Stimulated activated naive CD8-positive, alpha-beta T cell treated with anti-CD3 and anti-CD28 coated beads, Interleukin-15, Interleukin-2, amounts not matched to agents 100 ng/mL and 50 ng/mL, for 24 hours (primary cell): ENCODE data around the gene TRANK1.

Experiments used
- H3K27ac Mint-ChIP-seq: one replicate; pipeline ENCODE4 v1.8.0; 2021; ENCODE audit warnings: mild to moderate bottlenecking, mixed read lengths
- H3K27me3 Mint-ChIP-seq: one replicate; pipeline ENCODE4 v1.8.0; 2021; ENCODE audit warnings: mixed read lengths
- H3K36me3 Mint-ChIP-seq: one replicate; pipeline ENCODE4 v1.8.0; 2021; ENCODE audit warnings: low read depth, mixed read lengths
- H3K4me1 Mint-ChIP-seq: one replicate; pipeline ENCODE4 v1.8.0; 2021; ENCODE audit warnings: low read depth, mixed read lengths
- H3K4me3 Mint-ChIP-seq: one replicate; pipeline ENCODE4 v1.8.0; 2021; ENCODE audit warnings: mild to moderate bottlenecking, mixed read lengths
- H3K9me3 Mint-ChIP-seq: one replicate; pipeline ENCODE4 v1.8.0; 2021; ENCODE audit warnings: mixed read lengths

The TRANK1 gene

DNA sequence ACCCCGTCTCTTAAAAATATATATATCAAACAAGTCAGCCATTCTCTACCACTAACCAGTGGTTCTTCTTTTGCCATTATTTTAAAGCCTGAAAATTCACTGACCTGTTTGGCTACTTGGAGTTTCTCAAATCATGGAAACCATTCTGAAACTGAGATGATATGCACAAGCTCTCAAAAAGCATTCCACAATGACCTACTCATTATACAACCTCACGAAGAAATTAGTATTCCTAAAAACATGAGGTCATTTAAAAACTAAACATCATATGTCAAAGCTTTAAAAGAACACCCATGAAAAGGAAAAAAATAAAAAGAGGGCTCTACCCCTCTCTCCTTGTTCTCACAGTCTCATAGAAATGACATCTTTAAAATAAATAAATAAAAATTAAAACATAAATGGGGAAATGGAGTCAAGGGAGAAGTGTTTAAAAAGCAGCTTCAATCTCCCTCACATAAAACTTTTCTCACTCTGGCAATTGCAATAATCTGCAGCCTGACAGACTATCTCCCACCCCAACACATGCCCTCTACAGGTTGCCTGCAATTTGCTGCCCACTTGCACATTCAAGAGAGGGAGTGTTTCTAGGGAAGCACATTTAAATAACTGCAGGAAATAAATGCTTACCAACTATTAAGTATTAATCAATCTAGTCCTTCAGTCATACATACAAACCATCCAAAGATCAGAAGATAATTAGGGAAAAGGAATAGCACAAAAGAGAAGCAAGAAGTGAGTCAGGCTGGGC lies 73.3 kb downstream of the TRANK1 start:
- peaks cover 10% of the 10 kb centered on the region for H3K36me3 Mint-ChIP-seq
- no peak overlapping the region for H3K27ac Mint-ChIP-seq
- no peaks in the 10 kb centered on the region for H3K9me3 Mint-ChIP-seq
- H3K27me3 Mint-ChIP-seq, result no peaks in the 10 kb centered on the region
- no peak overlapping the region for H3K4me3 Mint-ChIP-seq
- H3K4me1 Mint-ChIP-seq, result peaks cover 25% of the 10 kb centered on the region

DNA sequence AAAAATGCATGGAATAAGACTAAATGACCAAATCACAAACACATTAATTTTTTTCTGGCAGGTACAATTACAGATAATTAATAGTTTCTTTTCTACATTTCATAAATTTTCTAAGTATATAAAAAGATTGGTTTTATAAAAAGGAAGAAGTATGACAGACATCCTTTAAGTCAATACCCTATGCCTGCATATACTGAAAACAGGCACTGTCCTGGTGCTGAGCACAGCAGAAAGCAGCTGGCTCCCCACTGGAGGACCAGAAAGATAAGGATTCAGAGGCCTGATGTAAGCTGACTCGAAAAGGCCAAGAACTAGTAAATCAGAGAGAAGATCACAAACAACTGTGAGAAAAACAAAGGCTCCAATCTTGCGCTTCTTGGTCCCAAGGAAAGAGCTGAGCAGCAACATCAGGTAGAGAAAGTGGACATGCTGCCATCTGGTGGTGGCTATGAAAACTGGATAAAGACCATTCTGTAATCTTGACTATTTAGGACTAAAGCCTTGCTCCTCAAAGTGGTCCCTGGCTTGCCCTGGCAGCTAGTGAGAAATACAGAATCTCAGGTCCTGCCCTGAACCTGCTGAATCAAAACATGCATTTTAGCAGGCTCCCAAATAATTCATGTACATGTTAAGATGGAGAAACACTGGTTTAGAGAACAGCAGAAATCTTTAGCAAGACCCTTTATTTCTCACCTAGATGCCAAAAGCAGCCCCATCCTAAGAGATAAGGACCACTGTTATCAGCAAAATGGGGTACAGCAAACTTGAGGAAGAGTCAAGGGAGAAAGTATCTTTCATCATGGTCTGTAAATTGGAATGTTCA lies 76.0 kb downstream of the TRANK1 start:
- peaks cover 14% of the 10 kb centered on the region for H3K36me3 Mint-ChIP-seq
- H3K9me3 Mint-ChIP-seq, result no peaks in the 10 kb centered on the region
- H3K27me3 Mint-ChIP-seq, result no peaks in the 10 kb centered on the region
- H3K4me1 Mint-ChIP-seq, result peaks cover 21% of the 10 kb centered on the region
- H3K27ac Mint-ChIP-seq, result no peak overlapping the region
- no peak overlapping the region for H3K4me3 Mint-ChIP-seq

- Mint-ChIP-seq H3K4me1 (peaks cover 21% of the 10 kb centered on the region), H3K27me3 (no peaks in the 10 kb centered on the region), H3K9me3 (no peaks in the 10 kb centered on the region), H3K27ac (no peak overlapping the region), H3K4me3 (no peak overlapping the region), H3K36me3 (peaks cover 20% of the 10 kb centered on the region)
Measured at GRCh38 chr3:36867810-36868209, 77.0 kb downstream of the TRANK1 start.

DNA sequence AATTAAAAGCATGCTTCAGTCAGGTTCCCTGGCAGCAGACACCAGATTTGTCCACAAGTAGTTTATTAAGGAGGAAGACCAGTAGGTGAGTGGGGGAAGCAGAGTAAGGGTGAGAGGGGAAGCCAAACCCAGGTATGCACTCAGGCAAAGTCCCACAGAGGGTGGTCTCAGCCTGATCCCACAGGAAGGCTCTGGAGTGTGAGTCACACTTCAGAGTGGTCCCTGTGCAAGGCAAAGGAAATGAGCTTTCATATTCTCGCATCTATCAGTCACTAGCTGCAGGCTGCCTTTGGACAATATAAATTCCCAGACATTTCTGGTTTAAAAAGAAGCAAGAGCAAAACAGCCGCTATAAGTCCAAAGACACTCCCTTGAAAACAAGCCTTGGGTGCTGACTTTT lies 78.5 kb downstream of the TRANK1 start:
- no peak overlapping the region for H3K27ac Mint-ChIP-seq
- H3K36me3 Mint-ChIP-seq, result peaks cover 18% of the 10 kb centered on the region
- peaks cover 21% of the 10 kb centered on the region for H3K4me1 Mint-ChIP-seq
- H3K9me3 Mint-ChIP-seq, result no peaks in the 10 kb centered on the region
- H3K4me3 Mint-ChIP-seq, result no peak overlapping the region
- no peaks in the 10 kb centered on the region for H3K27me3 Mint-ChIP-seq

GRCh38 chr3:36864180-36865053 lies 80.4 kb downstream of the TRANK1 start:
- Mint-ChIP-seq H3K36me3 (peaks cover 32% of the 10 kb centered on the region), H3K9me3 (no peaks in the 10 kb centered on the region), H3K4me3 (no peak overlapping the region)

GRCh38 chr3:36862076-36862755 lies 82.6 kb downstream of the TRANK1 start:
- Mint-ChIP-seq H3K9me3 (no peaks in the 10 kb centered on the region), H3K27me3 (no peaks in the 10 kb centered on the region), H3K4me3 (no peak overlapping the region), H3K27ac (no peak overlapping the region), H3K4me1 (peaks cover 20% of the 10 kb centered on the region), H3K36me3 (peaks cover 34% of the 10 kb centered on the region)

More at GRCh38 chr3:36864180-36865053, 80.4 kb downstream of the TRANK1 start:
- no peaks in the 10 kb centered on the region for H3K27me3 Mint-ChIP-seq
- H3K27ac Mint-ChIP-seq, result peak overlapping the region; percentile 9
- H3K4me1 Mint-ChIP-seq, result peaks cover 21% of the 10 kb centered on the region

DNA sequence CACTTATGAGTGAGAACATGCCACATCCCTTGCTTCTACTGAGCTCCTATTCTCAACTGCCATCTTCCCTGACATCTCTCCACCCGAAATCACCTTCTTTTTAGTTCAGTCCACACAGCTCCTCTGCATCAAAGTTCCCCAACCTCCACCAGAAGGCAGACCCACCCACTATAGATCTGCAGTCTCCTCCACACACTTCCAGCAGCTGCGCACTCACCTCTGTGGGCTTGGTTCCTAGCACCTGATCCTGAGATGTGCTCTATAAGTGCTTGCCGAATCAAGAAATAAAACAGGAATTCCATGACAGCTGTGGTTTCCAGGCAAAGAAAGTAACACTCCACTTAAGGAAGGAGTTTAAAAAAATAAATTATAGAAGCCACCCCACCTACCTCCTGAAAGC lies 85.4 kb downstream of the TRANK1 start:
- no peak overlapping the region for H3K4me3 Mint-ChIP-seq
- H3K9me3 Mint-ChIP-seq, result no peaks in the 10 kb centered on the region
- peaks cover 38% of the 10 kb centered on the region for H3K36me3 Mint-ChIP-seq
- no peaks in the 10 kb centered on the region for H3K27me3 Mint-ChIP-seq
- H3K4me1 Mint-ChIP-seq, result peaks cover 4% of the 10 kb centered on the region
- no peak overlapping the region for H3K27ac Mint-ChIP-seq

DNA sequence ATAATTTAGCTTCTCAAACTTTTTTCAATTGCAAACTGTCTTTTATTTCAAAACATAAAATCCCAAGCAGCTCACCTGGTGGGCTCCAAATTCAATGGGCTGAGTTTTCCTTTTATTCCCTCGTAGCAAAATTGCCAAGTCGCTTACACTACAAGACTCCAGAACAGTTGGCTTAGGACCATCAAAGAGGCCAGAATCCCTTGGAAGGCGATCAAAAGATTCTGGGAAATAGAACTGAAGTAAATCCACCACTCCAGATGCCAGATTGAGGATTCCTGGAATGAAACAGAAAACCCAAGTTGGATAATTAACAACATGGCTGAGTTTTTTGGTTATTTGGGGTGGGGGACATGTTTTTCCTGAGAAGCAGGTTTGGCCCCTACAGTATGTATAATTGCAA lies 92.8 kb downstream of the TRANK1 start:
- Mint-ChIP-seq H3K27me3 (no peaks in the 10 kb centered on the region), H3K4me3 (no peak overlapping the region), H3K4me1 (peaks cover under 1% of the 10 kb centered on the region), H3K27ac (no peak overlapping the region), H3K36me3 (peaks cover 50% of the 10 kb centered on the region), H3K9me3 (no peaks in the 10 kb centered on the region)

GRCh38 chr3:36850743-36851142 lies 94.1 kb downstream of the TRANK1 start:
- H3K9me3 Mint-ChIP-seq, result no peaks in the 10 kb centered on the region
- peaks cover 4% of the 10 kb centered on the region for H3K4me1 Mint-ChIP-seq
- no peak overlapping the region for H3K27ac Mint-ChIP-seq
- no peaks in the 10 kb centered on the region for H3K27me3 Mint-ChIP-seq
- H3K36me3 Mint-ChIP-seq, result peaks cover 56% of the 10 kb centered on the region
- no peak overlapping the region for H3K4me3 Mint-ChIP-seq

- peaks cover 34% of the 10 kb centered on the region for H3K4me1 Mint-ChIP-seq
- peaks cover 11% of the 10 kb centered on the region for H3K9me3 Mint-ChIP-seq
- H3K27me3 Mint-ChIP-seq, result no peaks in the 10 kb centered on the region
- H3K27ac Mint-ChIP-seq, result no peak overlapping the region
- H3K36me3 Mint-ChIP-seq, result peaks cover 79% of the 10 kb centered on the region
- H3K4me3 Mint-ChIP-seq, result no peak overlapping the region
Measured at GRCh38 chr3:36846406-36846805, 98.4 kb downstream of the TRANK1 start.

GRCh38 chr3:36843065-36844051 lies 101.5 kb downstream of the TRANK1 start:
- Mint-ChIP-seq H3K36me3 (peaks cover 70% of the 10 kb centered on the region), H3K27me3 (no peaks in the 10 kb centered on the region), H3K27ac (peak overlapping the region; percentile 65), H3K4me3 (no peak overlapping the region), H3K4me1 (peaks cover 34% of the 10 kb centered on the region), H3K9me3 (peaks cover 12% of the 10 kb centered on the region)

GRCh38 chr3:36842275-36842674 lies 102.6 kb downstream of the TRANK1 start:
- H3K4me1 Mint-ChIP-seq, result peaks cover 36% of the 10 kb centered on the region
- peaks cover 12% of the 10 kb centered on the region for H3K9me3 Mint-ChIP-seq
- peaks cover 70% of the 10 kb centered on the region for H3K36me3 Mint-ChIP-seq
- no peak overlapping the region for H3K4me3 Mint-ChIP-seq
- no peak overlapping the region for H3K27ac Mint-ChIP-seq
- H3K27me3 Mint-ChIP-seq, result no peaks in the 10 kb centered on the region

DNA sequence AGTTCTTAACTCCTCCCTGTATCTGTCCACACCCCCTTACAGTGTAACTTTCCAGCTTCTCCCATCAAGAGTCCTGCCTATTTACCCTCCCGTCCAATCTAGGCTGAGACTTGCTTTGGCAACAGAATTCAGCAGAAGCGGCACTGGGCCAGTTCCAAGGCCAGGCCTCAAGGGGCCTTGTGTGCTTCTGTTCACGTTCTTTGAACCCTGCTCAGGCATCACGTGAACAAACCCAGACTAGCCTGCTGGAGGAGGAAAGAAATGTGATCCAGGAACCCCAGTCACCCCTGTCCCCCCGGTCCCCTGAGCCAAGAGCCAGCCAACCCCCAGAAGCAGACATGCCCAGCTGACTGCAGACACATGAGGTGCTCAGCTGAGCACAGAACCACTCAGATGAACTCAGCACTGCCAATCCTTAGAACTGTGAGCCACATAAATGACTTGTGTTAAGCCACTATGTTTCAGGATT lies 104.4 kb downstream of the TRANK1 start:
- H3K36me3 Mint-ChIP-seq, result peaks cover 65% of the 10 kb centered on the region
- H3K9me3 Mint-ChIP-seq, result peaks cover 12% of the 10 kb centered on the region

More for the DNA sequence above, 104.4 kb downstream of the TRANK1 start:
- Mint-ChIP-seq H3K4me1 (peaks cover 37% of the 10 kb centered on the region), H3K4me3 (no peak overlapping the region), H3K27ac (no peak overlapping the region), H3K27me3 (no peaks in the 10 kb centered on the region)
